ENCODE measurements around the gene DENND1A.
A peak's percentile ranks its signal among the peaks of the same experiment; 100 is the strongest.

Gene DENND1A

DNA sequence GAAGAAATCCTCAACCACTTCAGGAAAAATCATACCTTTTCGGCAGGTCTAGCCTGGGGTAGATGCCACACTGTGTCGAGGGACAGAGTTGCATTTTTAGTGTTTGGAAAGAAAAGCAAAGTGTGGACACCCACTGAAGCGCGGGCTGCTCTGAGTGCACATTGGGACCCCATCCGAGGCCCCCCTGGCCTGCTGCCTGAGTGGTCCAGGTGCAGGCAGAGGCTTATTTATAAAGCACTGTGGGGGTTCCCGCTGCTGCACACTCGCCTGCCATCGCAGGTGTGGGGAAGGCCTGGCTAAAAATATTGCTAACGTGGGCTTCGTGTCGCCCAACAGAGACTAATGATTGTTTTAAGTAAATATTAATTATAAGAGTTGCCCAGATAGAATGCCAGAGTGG lies 454.5 kb downstream of the DENND1A start:
- no peak for DNase-seq

DNA sequence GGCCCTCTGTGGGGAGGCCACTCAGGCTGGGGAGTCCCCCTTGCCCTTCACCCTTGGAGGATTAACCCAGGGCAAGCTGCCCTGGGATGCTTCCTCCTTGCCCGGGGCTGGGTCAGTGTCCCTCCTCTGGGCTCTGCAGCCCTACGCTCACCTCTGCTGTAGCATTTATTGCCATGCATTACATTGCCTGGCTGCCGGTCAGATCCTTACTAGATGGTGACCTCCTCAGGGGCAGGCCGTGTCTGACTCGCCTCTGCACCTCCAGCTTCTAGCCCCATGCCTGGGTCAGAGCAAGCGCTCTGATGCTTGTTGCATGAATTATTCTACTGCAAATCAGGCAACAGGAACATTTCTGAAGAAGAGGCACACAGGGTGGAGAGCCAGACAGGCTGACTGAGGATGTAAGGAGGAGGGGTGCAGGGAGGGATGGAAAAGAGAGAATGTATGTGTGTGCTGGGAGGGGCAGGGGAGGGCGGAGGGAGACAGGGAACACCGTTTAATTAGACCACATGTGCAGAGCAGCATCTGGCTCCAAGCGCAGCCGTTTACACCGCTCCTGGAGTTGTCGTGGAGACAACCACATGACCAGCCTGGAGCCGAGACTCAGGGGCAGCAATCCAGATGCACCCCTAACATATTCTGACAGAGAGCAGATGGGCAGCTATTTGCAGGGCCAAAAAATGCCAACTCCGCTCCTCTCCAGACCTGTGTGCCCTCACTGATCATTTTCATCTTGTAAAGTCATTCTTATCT lies 456.9 kb downstream of the DENND1A start:
- peak in 1 of 2 experiments; percentile 5 for DNase-seq

GRCh38 chr9:123471843-123472570 lies 457.9 kb downstream of the DENND1A start:
- no peak for DNase-seq

- no peak for DNase-seq
These were observed 458.7 kb downstream of the DENND1A start for GRCh38 chr9:123470991-123471770.

DNA sequence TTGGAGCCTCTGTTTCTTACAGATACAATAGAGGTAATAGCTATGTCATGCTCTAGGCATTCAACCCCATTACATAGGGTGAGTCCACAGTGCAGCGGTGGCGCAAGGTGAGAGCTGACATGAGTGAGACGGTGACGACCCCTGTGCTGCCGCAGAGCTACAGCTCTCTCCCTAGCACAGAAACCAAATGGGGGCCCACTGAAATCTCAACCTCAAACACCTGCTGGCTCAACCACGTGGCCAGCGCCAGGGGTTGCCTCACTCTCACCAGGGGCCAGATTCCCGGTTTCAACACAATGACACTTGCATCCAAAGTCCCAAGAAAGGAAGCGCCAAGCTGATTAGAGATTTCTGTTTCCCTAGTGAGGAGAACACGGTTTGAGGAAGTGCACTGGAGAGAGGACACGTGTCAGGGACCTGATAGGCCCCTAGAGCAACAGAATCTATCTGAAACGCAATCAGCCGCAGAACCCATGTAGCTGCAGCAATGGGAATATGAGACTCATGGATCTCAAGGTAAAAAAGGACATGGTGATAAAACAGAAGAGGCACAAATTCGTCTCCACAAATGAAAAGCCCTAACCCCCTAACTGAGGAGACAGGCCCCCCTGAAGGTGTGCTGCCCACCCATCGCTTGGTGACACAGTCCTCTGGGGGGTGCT lies 459.7 kb downstream of the DENND1A start:
- DNase-seq, result no peak

DNA sequence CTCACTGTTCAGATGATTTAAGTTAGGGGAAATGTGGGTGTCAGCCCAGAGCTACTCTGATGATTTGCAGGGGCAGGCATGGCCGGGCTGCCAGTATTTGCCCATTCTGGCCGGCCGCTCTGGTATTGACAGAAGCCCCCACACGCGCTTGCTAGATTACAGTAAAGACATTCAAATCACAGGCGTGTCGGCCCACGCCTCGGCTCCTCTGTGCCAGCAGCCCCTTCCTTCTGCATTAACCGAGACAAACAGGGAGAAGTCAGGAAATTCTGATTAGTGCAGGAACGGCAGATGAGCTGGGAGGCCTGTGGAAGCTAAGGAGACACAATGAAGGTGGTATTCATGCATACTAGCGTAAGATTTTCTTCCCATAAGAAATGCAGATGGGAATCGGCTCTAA lies 460.6 kb downstream of the DENND1A start:
- DNase-seq, result peak in 1 of 2 experiments; percentile 4

- no peak for DNase-seq
These were observed 461.4 kb downstream of the DENND1A start for GRCh38 chr9:123468541-123468940.

- DNase-seq, result no peak
These were observed 464.6 kb downstream of the DENND1A start for GRCh38 chr9:123465304-123465703.

DNA sequence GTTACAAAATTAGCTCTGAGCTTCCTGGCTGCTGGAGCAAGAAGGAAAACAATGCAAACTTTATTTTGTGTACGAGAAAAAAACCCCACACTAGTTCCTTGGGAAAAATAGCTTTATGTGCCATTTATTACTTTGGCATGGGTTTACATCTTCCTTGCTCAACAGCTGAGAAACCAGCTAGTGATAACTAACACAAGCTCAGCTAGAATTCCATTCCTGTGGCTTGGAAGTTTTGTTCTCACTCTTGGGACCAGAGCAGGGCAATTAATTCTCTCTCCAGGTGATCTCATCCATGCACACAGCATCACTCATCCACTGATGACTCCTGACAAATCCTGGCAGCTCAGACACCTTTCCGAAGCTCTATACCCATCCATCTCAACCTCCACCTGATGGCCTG lies 469.8 kb downstream of the DENND1A start:
- DNase-seq, result no peak

- DNase-seq, result no peak
These were observed 472.3 kb downstream of the DENND1A start for GRCh38 chr9:123457583-123457982.

DNA sequence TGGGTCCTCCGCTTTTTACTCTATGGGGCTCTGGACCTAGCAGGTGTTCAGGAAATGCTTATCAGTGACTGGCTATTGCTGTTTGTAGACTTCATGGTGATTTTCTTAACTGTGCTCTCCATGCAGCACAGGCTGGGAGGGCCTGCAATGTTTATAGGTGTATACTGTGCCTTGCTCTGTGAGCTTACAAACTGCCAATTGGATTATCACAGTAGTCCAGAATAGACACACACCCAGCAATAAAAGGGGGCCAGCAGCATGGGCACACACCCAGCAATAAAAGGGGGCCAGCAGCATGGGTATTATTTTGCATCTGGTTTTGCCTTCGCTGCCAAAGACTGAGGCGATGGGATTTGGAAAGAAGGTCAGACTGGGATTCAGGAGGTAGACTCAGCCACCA lies 473.9 kb downstream of the DENND1A start:
- no peak for DNase-seq

- no peak for DNase-seq
These were observed 474.7 kb downstream of the DENND1A start for GRCh38 chr9:123455187-123455586.

- DNase-seq, result no peak
These were observed 475.6 kb downstream of the DENND1A start for GRCh38 chr9:123454361-123454760.

GRCh38 chr9:123453831-123454321 lies 476.1 kb downstream of the DENND1A start:
- DNase-seq, result peak in 1 of 2 experiments; percentile 22

- no peak for DNase-seq
These were observed 476.8 kb downstream of the DENND1A start for GRCh38 chr9:123453076-123453667.

DNA sequence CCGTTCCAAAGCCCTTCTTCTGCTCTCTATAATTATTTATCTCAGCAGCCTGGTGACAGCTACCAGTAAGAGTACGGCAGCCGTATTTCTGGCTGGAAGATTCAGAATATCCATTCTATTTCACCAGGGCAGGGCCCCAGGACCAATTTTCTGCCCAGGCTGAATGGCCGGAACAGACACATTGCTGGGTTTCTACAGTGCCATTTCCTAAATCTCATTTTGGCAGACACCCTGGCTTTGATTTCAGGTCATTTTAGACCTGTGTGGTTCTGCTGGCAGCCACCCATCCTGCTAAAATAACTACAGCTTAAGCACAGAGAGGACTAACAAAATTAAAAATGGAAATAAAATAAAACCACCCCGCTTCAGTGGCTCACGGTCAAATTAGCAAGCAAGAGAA lies 478.9 kb downstream of the DENND1A start:
- no peak for DNase-seq

DNA sequence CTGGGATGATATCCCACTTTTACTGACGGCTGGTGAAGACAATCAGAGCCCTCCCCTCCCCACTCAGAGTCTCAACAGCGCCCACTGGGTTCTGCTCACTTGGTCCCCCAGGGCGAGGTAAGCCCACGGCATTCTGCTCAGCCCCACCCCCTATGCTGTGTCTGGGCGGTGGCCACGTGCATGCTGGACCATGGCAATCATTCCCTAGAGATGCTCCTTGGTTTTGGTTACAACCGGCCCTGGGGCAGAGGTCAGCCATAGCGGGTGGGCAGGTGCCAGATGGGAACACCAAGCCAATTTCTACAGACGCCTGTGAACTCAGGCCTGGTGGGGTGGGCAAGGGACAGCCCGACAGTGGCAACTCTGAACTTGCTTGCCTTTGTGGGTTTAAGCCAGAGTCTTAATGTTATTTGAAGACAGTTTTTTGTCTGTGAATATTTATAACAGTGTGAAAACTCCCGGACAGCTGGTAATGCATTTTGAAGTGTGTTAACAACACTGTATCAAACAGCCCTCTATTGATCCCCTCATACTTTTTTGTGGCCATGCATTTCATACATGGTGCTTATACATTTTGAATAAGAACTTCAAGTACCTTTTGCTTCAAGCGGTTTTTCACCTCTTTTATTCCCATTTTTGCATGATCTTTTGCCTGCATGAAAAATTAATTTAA lies 479.7 kb downstream of the DENND1A start:
- no peak for DNase-seq

DNA sequence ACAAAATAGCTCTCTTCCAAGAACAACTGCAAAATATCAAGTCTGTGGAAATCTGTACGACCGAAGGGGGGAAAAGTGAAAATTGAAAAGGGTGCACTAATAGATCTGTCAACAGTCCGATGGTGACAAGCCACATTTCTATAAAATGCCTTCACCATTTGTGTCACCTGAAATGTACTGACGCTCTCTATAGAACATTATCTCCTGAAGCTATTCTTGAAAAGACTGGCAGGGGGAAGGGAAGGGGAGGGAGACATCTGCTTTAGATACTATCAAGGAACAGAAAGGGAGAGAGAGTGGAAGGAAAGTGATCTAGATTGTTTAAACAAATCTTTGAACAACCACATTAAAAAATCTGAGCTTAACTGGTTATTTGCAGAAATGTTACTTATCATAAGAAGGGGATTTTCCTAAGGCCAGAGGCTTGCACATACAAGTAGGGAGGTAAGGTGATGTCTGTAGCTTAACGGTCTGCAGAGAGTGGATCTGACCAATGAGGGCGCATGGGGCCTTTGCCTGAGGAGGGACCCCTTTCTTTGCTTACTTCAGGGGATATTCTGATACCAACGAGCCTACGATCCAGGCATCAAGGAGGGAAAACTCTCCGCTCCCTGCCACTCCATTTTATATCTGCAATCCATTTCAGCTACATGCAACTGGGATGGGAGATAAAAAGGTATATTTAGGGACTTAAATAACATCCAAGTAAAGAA lies 481.8 kb downstream of the DENND1A start:
- no peak for DNase-seq

- no peak for DNase-seq
These were observed 483.8 kb downstream of the DENND1A start for GRCh38 chr9:123445981-123446610.

- no peak for DNase-seq
These were observed 484.8 kb downstream of the DENND1A start for GRCh38 chr9:123445116-123445515.

DNA sequence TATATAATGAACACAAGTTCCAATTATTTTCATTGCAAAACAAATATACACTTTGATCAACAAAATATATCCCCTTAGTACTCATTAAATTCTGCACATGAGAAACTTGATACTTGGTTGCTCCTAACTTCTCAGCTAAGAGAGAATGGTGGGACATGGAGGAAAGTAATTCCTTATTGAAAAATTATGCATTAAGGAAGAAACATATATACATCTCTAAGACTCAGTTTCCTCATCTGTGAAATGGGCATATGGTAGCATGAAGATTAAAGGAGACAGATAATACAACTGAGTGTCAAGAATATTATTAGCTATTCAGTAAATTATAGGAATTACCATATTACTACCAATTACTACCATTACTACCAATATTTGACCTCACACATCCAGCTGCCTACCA lies 488.2 kb downstream of the DENND1A start:
- no peak for DNase-seq
